GM18526 (cell line): ENCODE results near the gene TAF11L5.
"Not testable (repeated sequence)": the region's sequence is repeated elsewhere in the genome, so short reads cannot be mapped to it uniquely, and the experiment has no call there.

Experiments used
- POLR2A ChIP-seq: IDR thresholded peaks from 3 replicates; pipeline ENCODE4 v1.6.1; 2011; ENCODE audit not compliant: insufficient read length; ENCODE audit errors: extremely low read depth

TAF11L5 gene

DNA sequence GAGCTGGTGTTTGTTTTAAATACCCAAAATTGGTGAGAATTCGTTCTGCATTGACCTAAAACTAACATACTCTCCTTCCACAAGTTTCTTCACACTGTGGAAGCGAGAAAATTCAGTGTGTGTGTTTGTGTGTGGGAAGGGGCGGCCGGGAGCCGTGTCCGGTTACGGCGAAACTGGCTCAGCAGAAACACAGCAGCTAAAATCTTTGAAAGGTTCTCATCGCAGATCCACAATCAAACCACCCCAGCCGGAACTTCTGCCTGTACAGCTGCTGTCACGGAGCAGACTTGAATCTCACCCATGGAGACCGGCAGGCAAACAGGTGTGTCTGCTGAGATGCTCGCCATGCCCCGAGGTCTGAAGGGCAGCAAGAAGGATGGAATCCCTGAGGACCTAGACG is at the start of gene TAF11L5:
Gene TAF11L5, plus strand, starts transcription at position 301 of the 400 bp plus-strand sequence.
- not testable (repeated sequence) for TF ChIP-seq POLR2A

DNA sequence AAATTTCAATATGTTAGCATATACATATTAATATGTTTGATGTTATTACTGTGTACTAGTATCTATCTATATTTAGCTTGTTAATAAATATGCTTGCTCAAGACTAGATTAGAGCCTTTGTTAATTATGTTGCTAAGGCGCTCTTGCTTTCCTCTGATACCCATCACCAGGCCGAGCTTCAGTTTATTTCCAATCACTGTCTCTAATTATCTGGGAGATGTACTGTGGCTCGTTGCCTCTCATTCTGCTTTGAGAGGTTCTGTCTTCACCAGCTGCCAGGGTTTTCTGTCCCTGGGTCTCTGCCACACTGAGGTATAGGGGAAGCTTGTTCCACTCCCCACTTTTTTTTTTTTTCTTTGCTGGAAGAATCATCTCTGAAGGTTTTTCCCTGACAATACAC is 48.0 kb upstream of the TAF11L5 start:
- TF ChIP-seq POLR2A, result no peak

DNA sequence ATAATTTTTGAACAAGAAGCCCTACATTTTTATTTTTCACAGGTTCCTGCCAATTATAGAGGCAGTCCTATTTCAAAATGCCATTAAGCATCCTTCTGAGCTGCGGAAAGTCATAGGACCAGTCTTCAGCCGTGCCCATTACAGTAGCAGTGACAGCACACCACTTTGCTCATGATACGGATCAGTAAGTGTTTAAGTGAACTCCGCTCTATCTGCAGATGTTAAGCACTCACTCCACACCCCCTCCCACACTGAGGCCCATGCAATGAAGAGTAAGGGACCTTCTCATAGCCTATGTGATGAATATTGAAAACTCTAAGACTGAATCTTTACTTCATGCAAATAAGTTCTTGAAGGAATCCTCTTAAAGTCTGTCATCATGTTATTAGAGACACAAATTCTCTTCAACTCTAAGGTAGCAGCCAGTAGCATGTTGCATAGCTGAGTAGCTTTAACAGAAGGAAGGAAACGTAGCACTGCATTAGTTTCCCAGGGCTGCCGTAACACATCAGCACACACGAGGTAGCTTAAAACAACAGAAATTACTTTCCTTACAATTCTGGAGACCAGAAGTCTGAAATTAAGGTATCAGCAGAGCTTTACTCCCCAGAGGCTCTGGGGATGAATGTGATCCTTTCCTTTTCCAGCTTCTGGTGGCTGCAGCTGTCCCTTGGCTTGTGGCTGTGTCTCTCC is 47.3 kb upstream of the TAF11L5 start:
- no peak for TF ChIP-seq POLR2A

- no peak for TF ChIP-seq POLR2A
Measured at GRCh38 chr5:17481378-17481777, 43.7 kb upstream of the TAF11L5 start.

GRCh38 chr5:17482790-17483189 is 42.2 kb upstream of the TAF11L5 start:
- no peak for TF ChIP-seq POLR2A

GRCh38 chr5:17487174-17487512 is 37.9 kb upstream of the TAF11L5 start:
- no peak for TF ChIP-seq POLR2A

GRCh38 chr5:17492770-17493169 is 32.3 kb upstream of the TAF11L5 start:
- no peak for TF ChIP-seq POLR2A

DNA sequence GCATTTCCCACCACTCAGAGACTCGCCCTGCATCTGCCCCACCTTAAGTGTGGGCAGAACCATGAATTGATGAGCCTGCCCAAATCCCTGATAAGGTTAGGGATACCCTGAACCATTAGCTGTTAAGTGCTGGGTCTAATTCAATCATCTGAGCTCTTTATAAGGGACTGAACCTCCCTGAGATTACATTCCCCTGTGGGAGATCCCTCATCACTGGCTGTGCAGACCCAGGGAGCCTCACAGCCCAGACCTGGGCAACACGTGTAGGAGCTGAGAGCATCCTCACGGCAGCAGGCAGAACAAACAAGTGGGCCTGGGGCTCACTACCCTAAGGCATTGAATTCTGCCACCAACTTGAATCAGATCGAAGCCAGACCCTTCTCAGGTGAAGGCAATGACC is 27.6 kb upstream of the TAF11L5 start:
- TF ChIP-seq POLR2A, result no peak

- not testable (repeated sequence) for TF ChIP-seq POLR2A
Measured at GRCh38 chr5:17497931-17498330, 27.1 kb upstream of the TAF11L5 start, which contains the start of gene TAF11L2. TSS of gene TAF11L2 (plus strand) at chr5:17498231.

GRCh38 chr5:17511775-17512325 is 13.2 kb upstream of the TAF11L5 start:
- TF ChIP-seq POLR2A, result no peak

DNA sequence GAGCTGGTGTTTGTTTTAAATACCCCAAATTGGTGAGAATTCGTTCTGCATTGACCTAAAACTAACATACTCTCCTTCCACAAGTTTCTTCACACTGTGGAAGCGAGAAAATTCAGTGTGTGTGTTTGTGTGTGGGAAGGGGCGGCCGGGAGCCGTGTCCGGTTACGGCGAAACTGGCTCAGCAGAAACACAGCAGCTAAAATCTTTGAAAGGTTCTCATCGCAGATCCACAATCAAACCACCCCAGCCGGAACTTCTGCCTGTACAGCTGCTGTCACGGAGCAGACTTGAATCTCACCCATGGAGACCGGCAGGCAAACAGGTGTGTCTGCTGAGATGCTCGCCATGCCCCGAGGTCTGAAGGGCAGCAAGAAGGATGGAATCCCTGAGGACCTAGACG is 7.0 kb upstream of the TAF11L5 start, which contains the start of gene TAF11L3:
Gene TAF11L3, plus strand, starts transcription at position 301 of the 400 bp plus-strand sequence.
- not testable (repeated sequence) for TF ChIP-seq POLR2A

GRCh38 chr5:17521501-17521900 is 3.5 kb upstream of the TAF11L5 start, which contains the start of gene TAF11L4:
TSS of gene TAF11L4 (plus strand) at chr5:17521801.
- TF ChIP-seq POLR2A, result not testable (repeated sequence)

DNA sequence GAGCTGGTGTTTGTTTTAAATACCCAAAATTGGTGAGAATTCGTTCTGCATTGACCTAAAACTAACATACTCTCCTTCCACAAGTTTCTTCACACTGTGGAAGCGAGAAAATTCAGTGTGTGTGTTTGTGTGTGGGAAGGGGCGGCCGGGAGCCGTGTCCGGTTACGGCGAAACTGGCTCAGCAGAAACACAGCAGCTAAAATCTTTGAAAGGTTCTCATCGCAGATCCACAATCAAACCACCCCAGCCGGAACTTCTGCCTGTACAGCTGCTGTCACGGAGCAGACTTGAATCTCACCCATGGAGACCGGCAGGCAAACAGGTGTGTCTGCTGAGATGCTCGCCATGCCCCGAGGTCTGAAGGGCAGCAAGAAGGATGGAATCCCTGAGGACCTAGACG is 3.3 kb downstream of the TAF11L5 start, which contains the start of gene TAF11L6:
Gene TAF11L6, plus strand, starts transcription at position 301 of the 400 bp plus-strand sequence.
- not testable (repeated sequence) for TF ChIP-seq POLR2A
